GM12875 (cell line): Measurements from ENCODE around the gene DAAM1.

Experiments used
- H3K4me3 ChIP-seq: one replicate; pipeline ENCODE4 v1.5.1; 2011; ENCODE audit warnings: low read depth, low read length, control low read depth
- TF ChIP-seq, protein P1 (sequence below): IDR thresholded peaks from 2 replicates; pipeline ENCODE4 v1.5.1; 2011; ENCODE audit warnings: low read depth, mild to moderate bottlenecking, control low read depth, inconsistent platforms, low read length, moderate library complexity, borderline replicate concordance; ENCODE audit not compliant: insufficient read depth

DAAM1 gene

DNA sequence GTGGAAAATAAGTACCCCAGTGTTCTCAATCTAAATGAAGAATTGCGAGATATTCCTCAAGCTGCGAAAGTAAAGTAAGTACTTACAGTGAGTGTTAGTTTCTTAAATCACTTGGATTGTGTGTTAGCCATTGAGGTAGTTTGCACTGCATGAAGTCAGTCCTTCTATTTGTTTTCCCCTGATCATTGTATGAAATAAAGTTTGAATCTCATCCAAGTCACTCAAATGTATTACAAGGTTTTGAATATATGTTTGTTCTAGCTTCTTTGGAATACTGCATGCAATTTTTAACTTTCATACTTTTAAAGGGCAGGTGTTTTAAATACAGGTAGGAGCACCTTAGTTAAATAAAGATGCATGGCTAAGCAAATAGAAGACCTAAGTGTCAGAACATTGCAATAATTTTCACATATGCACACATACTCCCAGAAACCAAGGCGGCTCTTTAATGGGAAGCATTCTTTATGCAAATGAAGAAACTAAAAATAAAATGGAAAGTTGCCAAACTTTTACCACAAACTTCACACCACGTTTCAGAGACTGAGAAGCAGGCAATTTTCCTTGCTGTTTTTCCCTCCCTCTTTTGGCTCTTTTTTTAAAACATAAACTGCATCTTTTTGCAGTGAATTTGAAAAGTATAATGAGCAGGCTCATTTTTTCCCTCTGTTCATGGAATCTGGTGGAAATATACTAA is 171.1 kb downstream of the DAAM1 start:
- TF ChIP-seq, protein P1, sequence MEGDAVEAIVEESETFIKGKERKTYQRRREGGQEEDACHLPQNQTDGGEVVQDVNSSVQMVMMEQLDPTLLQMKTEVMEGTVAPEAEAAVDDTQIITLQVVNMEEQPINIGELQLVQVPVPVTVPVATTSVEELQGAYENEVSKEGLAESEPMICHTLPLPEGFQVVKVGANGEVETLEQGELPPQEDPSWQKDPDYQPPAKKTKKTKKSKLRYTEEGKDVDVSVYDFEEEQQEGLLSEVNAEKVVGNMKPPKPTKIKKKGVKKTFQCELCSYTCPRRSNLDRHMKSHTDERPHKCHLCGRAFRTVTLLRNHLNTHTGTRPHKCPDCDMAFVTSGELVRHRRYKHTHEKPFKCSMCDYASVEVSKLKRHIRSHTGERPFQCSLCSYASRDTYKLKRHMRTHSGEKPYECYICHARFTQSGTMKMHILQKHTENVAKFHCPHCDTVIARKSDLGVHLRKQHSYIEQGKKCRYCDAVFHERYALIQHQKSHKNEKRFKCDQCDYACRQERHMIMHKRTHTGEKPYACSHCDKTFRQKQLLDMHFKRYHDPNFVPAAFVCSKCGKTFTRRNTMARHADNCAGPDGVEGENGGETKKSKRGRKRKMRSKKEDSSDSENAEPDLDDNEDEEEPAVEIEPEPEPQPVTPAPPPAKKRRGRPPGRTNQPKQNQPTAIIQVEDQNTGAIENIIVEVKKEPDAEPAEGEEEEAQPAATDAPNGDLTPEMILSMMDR: no peak
- no peak overlapping the region for H3K4me3 ChIP-seq

DNA sequence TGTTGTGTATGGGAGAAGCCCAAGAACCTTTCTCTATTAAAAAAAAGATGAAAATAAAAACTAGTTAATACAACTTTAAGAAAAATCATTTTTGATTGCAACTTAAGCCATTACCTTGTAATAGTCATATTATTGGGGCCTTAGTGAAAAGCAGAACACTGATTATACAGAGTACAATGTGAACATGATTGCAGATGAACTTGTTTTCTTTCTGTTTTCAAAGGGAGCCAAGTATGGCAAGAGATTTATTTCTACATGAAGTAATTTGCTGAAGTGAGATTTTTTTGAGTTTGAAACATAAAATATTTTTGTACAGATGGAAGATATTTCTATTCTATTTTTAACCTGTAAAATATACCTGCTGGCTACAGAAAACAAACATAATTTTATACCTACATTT is 171.8 kb downstream of the DAAM1 start:
- TF ChIP-seq, protein P1: no peak
- no peak overlapping the region for H3K4me3 ChIP-seq

DNA sequence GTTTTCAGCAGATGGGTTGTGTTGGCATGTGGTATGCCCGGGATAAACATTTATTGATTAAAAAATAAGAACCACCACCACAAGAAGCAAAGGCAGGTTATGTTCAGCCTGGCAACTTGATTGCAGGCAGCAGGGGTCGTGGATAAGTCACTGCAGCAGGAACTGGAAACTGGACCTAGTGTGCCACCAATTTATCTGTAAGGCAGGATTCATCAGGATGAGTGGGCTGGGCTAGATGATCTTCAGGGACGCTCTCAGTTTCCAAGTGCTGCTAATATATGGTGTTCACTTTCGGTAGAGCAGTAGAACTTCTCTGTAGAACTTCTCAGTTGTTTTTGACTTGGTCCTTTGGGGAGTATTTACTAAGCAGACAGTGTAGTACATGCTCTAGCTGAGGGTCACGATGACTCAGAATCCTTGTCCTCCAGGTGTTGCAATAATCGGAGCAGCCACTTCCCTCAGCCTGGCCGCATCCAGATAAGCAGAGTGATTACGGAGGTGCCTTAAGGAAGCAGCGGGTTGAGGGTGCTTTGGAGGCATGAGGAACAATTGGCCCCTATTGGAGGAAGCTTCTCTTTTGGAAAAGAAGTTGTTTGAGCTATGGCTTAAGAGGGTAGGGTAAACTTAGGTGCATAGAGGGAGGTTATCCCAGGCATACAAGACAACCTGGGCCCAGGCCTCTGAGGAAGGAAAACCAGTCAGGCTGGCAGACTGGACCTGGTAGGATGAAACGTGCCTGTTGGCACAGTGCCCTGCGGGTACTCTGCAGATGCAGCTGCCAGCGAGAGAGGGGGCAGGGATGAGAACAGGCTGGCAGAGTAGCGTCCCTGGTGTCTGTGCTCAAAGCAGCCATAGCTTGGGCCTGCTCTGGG is 172.7 kb downstream of the DAAM1 start:
- H3K4me3 ChIP-seq: no peak overlapping the region
- TF ChIP-seq, protein P1: no peak

DNA sequence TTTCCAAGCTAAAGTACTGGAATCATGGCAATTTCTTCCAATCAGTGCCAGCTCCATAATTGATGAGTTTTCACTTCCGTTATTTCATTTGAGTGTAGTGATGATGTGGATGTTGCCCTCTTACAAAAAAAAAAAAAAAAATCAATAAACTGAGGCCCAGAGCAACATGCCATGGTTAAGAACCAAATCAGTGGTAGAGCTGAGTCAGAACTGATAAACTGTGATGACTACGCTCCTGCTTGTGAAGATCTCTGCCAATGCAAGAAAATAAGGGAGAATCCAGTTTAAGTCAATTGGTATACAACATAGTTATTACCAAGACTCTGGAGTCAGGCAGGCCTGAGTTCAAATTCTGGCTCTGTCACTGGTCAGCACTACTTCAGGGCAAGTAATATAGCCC is 174.0 kb downstream of the DAAM1 start:
- TF ChIP-seq, protein P1: no peak
- H3K4me3 ChIP-seq: no peak overlapping the region

DNA sequence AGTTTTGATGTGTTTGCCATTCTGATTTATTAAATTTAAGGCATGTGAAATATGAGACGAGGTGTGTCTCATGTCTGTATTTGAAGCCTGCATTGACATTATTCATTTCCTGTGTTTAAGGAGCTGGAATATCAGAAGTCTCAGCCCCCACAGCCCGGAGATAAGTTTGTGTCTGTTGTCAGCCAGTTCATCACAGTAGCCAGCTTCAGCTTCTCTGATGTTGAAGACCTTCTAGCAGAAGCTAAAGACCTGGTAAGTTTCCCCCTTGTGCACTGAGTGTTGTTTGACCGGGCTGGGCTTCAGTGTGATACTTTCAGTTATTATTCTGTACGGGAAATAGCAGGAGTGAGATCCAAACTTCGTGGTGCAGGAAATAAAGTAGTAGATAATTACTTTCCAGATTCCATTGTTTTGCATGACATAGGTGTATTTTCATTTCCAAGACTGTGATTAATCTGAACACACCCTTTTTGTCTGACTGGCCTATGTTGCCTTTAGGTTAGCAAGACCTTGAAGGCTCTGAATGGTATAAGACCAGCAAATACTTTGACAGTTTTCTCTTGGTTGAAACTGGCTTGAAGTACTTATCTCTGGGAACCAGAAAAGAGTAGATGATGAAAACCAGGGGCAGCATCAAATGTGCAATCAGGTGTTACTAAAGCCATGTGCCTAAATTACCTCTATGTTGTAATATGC is 175.2 kb downstream of the DAAM1 start:
- H3K4me3 ChIP-seq: no peak overlapping the region
- TF ChIP-seq, protein P1: no peak

DNA sequence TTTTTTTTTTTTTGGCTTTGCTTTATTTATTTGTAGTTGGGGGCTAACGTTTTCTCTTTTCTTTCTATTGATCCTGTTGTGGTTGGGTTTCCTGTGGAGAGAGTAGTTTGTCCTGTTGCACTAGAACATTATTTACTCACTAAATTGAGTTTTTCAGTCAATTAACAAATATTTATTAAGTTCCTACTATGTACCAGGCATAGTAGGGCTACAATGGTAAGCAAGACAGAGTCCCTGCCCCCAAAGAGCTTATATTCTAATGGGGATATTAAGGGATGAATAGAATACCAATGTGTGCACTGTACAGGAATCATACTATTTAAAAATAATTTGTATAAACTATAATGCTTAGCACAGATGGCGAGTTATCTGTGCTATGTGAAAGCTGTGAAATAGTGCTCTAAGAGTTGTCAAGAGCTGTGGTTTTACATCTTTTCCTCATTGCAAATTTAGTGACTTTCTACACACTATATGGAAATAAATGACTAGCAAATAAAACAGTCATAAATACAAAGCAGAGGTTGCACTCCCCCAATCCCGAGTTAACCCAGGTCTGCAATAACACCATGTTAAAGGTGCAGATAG is 181.8 kb downstream of the DAAM1 start:
- TF ChIP-seq, protein P1: no peak
- H3K4me3 ChIP-seq: no peak overlapping the region
